Measurements from ENCODE around the gene DNM3. TPM values are rescaled to one million over a fixed set of nuclear protein-coding genes. Genes with fewer than 3 reads are reported as not detected.

DNM3 gene
- total RNA-seq, 1 experiment from 2014 or later = 0.23 TPM

- DNase-seq (ENCODE audit: low read depth) = peak; percentile 98
These were observed 481.1 kb downstream of the DNM3 start for GRCh38 chr1:172322219-172323061.

GRCh38 chr1:172323686-172324085, 482.4 kb downstream of the DNM3 start:
- DNase-seq (ENCODE audit: low read depth) = no peak

GRCh38 chr1:172324086-172324485, 482.8 kb downstream of the DNM3 start:
- no peak for DNase-seq (ENCODE audit: low read depth)

GRCh38 chr1:172324761-172325160, 483.5 kb downstream of the DNM3 start:
- no peak for DNase-seq (ENCODE audit: low read depth)

GRCh38 chr1:172325531-172325930, 484.2 kb downstream of the DNM3 start:
- DNase-seq (ENCODE audit: low read depth) = peak; percentile 52

GRCh38 chr1:172326136-172326535, 484.8 kb downstream of the DNM3 start:
- DNase-seq (ENCODE audit: low read depth) = peak; percentile 21

GRCh38 chr1:172328266-172328665, 487.0 kb downstream of the DNM3 start:
- no peak for DNase-seq (ENCODE audit: low read depth)

- no peak for DNase-seq (ENCODE audit: low read depth)
These were observed 490.9 kb downstream of the DNM3 start for GRCh38 chr1:172332230-172332629.

GRCh38 chr1:172335377-172335776, 494.1 kb downstream of the DNM3 start:
- no peak for DNase-seq (ENCODE audit: low read depth)

GRCh38 chr1:172338295-172338735, 497.0 kb downstream of the DNM3 start:
- no peak for DNase-seq (ENCODE audit: low read depth)

- DNase-seq (ENCODE audit: low read depth) = no peak
These were observed 498.5 kb downstream of the DNM3 start for GRCh38 chr1:172339842-172340241.

GRCh38 chr1:172340520-172340919, 499.2 kb downstream of the DNM3 start:
- no peak for DNase-seq (ENCODE audit: low read depth)

GRCh38 chr1:172341697-172342096, 500.4 kb downstream of the DNM3 start:
- no peak for DNase-seq (ENCODE audit: low read depth)

GRCh38 chr1:172342584-172343239, 501.4 kb downstream of the DNM3 start:
- no peak for DNase-seq (ENCODE audit: low read depth)

GRCh38 chr1:172343240-172344160, 502.2 kb downstream of the DNM3 start:
- DNase-seq (ENCODE audit: low read depth) = peak; percentile 91

- no peak for DNase-seq (ENCODE audit: low read depth)
These were observed 503.1 kb downstream of the DNM3 start for GRCh38 chr1:172344444-172344843.

- no peak for DNase-seq (ENCODE audit: low read depth)
These were observed 503.8 kb downstream of the DNM3 start for GRCh38 chr1:172345077-172345476.

- no peak for DNase-seq (ENCODE audit: low read depth)
These were observed 506.1 kb downstream of the DNM3 start for GRCh38 chr1:172347416-172347815.

- DNase-seq (ENCODE audit: low read depth) = no peak
These were observed 509.6 kb downstream of the DNM3 start for GRCh38 chr1:172350856-172351255.

- DNase-seq (ENCODE audit: low read depth) = peak; percentile 81
These were observed 510.0 kb downstream of the DNM3 start for GRCh38 chr1:172351346-172351745.

GRCh38 chr1:172351754-172352161, 510.5 kb downstream of the DNM3 start:
- peak; percentile 88 for DNase-seq (ENCODE audit: low read depth)

- peak; percentile 47 for DNase-seq (ENCODE audit: low read depth)
These were observed 511.1 kb downstream of the DNM3 start for GRCh38 chr1:172352435-172352834.

All from LHCN-M2 (cell line).